Activated CD8-positive, alpha-beta memory T cell treated with anti-CD3 and anti-CD28 coated beads, Interleukin-2, amount 50 U/mL, for 24 hours (primary cell): ENCODE data around the gene ING5.
"Not testable (repeated sequence)": the region's sequence is repeated elsewhere in the genome, so short reads cannot be mapped to it uniquely, and the experiment has no call there.

Experiments used
- DNase-seq: peaks from one replicate; pipeline ENCODE4 v3.0.0-alpha.2; 2020; ENCODE audit errors: extremely low read depth

Gene ING5

DNA sequence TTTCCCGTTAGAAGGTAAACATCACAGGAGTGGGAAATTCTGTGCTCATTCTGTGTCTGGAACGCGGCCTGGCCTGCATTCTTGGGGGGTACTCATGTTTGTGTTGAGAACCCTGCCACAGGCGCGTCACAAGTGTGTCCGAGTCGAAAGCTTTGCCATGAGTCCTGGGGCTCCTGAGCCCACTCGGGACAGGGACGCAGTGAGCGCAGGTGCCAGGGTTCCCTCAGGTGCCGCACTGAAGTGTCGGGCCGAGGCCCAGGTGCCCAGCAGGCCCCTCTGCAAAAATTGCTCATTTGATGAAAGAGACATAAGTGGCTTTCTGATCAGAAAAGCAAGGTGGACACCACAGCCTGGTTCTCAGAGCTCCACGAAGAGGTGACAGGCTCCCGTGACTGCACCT is 37.3 kb downstream of the ING5 start:
- no peak for DNase-seq

DNA sequence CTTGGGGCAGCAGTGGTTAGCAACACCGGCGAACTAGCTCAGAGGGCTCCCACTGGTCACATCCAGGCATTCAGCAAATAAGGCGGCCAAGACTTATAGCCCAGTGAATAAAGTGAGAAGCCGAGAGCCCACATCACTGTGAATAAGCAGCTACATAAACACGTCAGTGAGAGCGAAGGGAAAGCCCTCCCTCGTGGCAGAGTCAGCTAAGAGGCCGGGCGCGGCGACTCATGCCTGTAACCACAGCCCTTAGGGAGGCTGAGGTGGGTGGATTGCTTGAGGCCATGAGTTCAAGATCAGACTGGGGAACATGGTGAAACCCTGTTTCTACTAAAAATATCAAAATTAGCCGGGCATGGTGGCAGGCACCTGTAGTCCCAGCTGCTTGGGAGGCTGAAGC is 37.8 kb downstream of the ING5 start:
- no peak for DNase-seq

DNA sequence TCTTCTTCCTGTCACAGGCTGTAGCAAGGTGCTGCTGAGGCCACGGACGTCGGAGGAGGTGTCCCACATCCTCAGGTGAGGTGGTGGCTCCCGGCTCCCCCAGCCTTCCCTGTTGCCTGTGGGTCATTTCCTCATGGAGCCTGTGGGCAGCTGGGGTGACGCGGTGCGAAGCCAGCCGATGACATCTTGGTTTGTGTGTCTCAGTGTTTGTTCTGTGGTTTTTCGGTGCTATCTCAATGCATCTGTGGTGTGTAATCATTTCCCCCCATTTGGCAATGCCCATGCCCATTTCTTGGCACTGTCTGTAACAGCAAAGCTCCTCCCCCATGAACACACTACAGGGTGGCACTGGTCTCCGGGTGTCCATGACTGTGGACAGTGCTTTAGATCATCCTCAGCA is 39.2 kb downstream of the ING5 start:
- no peak for DNase-seq

- no peak for DNase-seq
These were observed 40.6 kb downstream of the ING5 start for GRCh38 chr2:241742320-241742939.

DNA sequence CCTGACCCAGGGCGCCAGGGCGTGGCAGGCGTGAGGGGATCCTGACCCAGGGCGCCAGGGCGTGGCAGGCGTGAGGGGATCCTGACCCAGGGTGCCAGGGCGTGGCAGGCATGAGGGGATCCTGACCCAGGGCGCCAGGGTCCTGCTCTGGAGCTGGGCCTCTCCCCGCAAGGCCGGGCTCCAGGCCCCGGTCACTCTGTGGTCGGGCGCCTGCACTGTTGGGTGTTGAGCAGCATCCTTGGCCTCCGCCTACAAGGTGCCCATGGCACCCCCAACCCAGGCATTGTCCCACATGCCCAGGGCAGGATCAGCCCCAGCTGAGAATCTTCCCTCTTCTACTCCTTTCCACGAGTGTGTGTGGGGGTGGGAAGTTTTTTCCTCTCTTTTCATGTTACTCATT is 41.2 kb downstream of the ING5 start:
- DNase-seq = not testable (repeated sequence)

- DNase-seq = no peak
These were observed 41.8 kb downstream of the ING5 start for GRCh38 chr2:241743620-241744019.

DNA sequence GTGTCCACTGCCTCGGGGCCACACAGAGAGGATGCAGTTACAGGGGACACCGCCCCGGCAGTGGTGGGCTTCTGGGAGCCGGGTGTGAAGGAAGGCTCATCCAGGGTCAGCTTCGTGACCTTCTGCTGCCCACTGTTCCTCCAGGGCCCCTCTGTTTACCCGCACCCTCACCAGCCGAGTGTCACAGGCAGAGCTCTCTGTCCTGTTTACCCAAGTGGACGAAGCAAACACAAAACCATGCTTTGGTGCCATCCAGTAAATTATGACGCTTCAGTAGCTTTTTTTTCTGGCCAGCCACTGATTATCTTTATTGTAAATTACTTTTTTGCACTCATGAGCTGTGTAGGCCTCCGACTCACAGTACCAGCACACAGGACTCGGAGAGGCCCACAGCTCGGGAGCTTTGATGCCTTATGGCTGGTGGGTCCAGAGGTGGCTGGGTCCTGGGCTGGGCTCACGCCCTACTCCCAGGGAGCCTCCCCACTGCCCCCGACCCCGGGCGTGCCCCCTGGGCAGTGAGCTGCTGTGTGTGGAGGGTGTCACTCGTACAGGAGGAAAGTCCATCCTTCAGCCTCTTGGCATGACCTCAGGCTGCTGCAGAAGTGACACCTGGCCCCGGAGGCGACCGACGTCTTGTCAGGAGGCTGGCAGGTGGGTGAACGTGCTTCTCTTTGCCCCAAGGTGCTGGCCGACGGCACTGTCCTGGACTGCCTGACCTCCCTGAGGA is 42.4 kb downstream of the ING5 start:
- DNase-seq = no peak

DNA sequence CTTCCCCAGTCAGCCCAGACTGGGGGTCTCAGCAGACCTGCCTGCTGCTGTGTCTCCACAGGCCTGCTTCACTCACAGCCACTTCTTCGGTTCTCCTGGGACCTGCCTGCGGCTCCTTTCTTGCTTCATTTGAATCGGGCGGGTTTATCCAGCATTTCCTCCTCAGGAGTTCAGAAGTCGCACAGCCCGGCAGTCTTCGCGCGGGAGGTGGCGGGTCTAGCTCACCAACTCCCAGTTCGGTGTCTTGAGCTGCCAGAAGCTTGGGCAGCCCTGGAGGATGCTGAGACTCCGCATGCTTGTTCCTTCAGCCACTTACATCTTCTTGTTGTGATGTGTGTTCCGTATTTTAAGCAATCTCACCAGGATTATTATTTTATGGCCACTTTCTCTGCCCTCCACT is 43.4 kb downstream of the ING5 start:
- no peak for DNase-seq

- no peak for DNase-seq
These were observed 44.2 kb downstream of the ING5 start for GRCh38 chr2:241746084-241746483.

DNA sequence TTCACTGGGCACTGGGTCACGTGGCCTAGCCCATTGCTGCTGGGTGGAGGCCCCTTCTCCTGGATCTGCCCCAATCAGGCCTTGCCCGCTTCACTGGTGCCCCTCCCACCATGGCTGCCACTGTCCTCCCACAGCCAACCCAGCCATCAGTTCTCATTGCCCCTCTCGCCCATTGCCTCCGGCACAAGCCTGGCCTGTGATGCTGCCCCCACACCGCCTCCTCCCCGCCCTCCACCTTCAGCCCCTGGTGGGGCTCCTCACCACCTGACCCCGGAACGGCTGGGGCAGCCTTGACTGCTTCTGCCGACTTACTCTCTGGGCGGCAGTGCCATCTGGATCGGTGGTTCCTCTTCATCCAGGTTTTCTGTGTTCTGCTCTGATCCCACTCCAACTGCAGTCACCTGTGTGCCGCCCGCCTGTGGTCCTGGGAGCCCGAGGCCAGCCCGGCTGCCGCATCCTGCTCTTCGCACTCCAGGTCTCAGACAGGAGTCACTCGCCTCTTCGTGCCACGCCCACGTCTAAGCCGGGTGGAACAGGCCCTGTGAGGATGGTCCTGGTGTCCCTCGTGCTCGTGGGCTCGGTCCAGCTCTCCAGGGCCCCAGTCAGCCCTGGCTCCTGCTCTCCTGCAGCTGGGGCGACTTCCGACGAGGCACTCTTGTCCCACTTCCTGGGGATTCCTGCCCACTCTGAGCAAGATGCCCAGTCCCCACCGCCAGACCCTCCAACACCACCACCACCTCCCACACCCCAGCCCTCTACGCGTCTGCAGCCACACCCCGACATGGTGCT is 46.8 kb downstream of the ING5 start:
- no peak for DNase-seq

DNA sequence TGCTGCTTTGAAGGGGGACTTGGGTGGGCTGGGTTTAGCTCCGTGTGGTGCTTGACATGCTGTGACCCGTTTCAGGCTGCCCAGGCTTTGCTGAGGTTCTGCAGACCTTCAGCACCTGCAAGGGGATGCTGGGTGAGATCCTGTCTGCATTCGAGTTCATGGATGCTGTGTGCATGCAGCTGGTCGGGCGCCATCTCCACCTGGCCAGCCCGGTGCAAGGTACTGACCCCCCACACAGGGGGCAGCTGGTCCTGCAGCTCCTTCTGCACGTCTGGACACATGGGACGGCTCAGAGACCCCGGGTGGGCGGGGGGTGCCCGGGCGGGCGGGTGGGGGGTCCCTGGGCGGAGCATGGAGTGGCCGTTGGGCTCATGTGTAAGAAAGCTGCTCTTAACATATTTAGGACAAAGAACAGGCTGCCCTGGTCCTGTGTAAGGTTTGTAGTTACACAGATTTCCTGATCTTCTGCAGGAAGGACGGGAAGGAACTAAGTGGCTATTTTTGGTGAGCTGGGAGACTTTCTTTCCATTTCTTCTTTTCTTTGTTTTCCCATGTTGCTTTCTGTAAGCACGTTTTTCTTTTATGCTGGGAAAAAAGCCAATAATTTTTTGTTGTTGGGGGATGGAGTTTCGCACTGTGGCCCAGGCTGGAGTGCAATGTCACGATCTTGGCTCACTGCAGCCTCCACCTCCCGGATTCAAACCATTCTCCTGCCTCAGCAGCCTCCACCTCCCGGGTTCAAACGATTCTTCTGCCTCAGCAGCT is 48.4 kb downstream of the ING5 start:
- no peak for DNase-seq

DNA sequence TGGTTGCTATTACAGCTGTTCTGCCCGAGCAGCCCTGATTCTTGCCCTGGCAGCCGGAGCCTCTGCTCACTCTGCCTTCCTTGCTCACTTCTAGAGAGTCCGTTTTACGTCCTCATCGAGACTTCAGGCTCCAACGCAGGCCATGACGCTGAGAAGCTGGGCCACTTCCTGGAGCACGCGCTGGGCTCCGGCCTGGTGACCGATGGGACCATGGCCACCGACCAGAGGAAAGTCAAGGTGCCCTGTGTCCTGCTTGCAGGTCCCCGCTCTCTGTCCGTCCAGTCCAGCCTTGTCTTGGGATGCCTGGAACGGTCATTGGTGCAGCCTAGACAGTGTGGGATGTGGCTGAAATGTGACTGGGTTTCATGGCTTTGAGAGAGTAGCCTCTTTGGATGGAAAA is 49.3 kb downstream of the ING5 start:
- DNase-seq = no peak

- no peak for DNase-seq
These were observed 49.9 kb downstream of the ING5 start for GRCh38 chr2:241751776-241752175.

- no peak for DNase-seq
These were observed 50.4 kb downstream of the ING5 start for GRCh38 chr2:241752253-241752652.

DNA sequence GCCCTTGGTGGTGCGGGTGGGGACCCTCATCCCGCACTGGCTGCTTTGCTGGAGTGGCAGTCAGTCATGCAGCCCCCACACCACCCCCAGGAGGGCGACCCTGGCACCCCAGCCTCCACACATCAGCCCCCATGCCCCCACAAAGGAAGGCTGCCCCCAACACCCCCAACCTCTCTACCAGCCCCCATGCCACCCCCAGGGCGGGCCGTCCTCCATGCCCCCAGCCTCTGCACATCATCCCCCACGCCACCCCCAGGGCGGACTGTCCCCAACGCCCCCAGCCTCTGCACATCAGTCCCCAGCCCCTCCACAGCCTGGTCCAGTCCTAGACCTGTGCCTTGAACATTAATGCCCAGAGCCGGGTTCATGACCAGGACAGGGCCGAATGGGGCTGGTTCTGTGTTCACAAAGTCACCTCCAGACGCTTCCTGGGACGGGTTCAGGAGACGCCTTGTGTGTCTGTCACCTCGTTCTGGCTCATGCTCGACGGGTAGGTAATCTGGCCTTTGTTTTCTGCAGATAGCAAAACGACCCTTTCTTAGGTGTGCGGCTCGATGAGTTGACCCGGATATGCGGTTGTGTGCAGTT is 50.9 kb downstream of the ING5 start:
- DNase-seq = no peak

GRCh38 chr2:241753493-241753892 is 51.7 kb downstream of the ING5 start:
- DNase-seq = no peak

DNA sequence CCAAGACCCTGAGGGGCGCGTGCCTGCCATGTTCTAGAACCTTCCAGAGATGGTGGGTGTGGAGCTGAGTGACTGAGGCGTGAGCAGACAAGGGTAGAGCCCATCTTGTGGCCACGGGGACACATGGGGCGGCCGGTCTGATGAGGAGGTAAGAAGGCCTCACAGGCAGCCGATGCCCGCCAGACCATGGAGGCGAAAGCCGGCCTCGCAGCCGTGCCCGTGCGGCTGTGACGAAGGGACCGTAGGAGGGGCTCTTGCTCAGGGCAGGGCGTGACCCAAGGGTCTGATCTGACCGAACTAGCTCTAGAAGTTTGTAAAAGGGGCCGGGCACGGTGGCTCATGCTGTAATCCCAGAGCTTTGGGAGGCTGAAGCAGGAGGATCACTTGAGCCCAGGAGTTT is 52.2 kb downstream of the ING5 start:
- DNase-seq = no peak

GRCh38 chr2:241755166-241755565 is 53.3 kb downstream of the ING5 start:
- no peak for DNase-seq

- no peak for DNase-seq
These were observed 53.9 kb downstream of the ING5 start for GRCh38 chr2:241755777-241756176.

DNA sequence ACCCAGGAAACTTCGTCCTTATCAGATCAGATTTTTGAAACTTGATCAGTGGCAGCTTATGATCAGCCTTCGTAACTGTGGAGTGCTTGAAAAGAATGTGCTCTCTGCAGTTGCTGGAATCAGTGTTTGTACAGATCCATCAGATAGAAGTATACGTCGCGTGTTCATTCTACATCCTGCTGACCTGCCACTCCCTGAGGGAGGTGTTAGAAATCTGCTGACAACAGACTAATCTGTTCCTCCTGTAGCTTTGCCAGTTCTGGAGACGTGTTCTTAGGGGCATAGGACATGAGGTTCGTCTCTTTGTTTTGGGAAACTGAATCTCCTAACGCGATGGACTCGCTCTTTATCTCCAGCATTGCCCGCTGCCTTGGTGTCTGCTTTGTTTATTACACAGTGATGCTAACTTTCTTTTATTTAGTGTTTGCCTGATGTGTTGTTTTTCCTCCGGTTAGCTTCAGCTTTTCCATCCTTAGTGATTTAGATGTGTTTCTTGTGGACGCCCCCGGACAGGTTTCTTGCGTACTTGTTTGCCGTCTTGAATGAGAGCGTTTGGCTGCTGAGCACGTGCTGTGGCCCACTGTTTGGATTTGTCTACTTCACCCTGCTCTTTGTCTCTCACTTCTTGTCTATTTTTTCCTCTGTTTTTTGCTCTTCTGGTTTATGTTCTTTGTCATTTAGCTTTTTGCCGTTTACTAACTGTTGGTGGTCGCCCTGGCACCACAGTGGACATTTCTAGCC is 57.4 kb downstream of the ING5 start:
- DNase-seq = no peak

DNA sequence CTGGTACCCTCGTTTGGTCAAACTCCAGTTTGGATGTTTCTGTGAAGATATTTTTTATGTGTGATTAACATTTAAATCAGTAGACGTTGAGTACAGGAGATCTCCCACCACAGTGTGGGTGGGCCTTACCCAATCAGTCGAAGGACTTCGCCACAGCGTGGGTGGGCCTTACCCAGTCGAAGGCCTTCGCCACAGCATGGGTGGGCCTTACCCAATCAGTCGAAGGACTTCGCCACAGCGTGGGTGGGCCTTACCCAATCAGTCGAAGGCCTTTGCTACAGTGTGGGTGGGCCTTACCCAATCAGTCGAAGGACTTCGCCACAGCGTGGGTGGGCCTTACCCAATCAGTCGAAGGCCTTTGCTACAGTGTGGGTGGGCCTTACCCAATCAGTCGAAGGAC is 58.1 kb downstream of the ING5 start:
- not testable (repeated sequence) for DNase-seq
